Measurements from ENCODE around the gene PRG3.

GRCh38 chr11:57391111-57391510 lies 10.2 kb upstream of the PRG3 start:
- TF ChIP-seq CTCF (conservative IDR thresholded peaks at IDR 0.05; ENCODE audit: low read length), result no peak
- no peak for TF ChIP-seq EZH2phosphoT487 (IDR thresholded peaks at IDR 0.05; ENCODE audit: borderline replicate concordance)
